Raji (cell line): ENCODE results near the gene MSL3B.

Experiments used
- POLR2A ChIP-seq: IDR thresholded peaks from 2 replicates; pipeline ENCODE4 v1.6.1; 2011; ENCODE audit warnings: low read depth, low read length, control low read depth; ENCODE audit not compliant: insufficient read depth

The MSL3B gene

DNA sequence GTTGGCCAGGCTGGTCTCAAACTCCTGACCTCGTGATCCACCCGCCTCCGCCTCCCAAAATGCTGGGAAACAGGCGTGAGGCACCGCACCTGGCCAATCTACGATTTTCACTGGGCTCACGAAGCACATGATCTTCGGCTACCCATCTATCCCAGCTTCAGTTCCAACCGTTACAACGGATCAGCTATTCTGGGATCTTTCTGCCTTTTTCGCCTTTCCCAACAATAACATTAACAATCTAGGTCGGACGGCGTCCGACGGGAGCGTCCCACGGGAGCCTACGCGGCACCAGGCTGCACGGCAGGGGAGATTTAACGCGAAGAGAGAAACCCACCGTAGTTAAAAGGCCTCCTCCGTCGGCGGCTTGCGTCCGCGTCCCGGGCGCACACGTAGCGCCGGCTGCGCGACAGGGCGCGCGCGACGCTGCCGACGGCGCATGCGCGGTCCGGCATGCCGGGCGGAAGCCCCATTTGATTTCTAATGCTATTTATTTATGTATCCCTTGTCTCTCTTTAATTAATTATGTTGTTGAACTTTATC is at the start of gene MSL3B:
Gene MSL3B (minus strand): TSS at position 394 of the 540 bp plus-strand sequence.
- TF ChIP-seq POLR2A: no peak

DNA sequence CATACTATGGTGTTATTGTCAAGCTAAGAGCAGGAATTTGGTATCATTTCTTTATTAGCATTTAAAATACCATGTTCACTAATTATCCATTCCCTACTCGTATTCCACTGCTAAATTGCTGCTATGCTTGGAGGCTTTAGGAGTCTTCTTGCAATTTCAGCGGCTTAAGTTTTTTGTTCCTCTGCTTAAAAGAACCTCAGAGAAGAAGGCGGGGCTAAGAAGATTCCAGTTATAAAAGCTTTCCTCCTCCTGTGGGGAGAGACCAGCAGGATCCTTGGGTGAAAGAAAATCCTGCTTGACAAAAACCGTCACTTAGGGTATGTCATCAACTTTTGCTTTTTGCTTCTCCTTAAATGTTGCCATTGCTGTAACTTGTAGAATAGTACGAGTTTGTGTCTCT is 48.9 kb upstream of the MSL3B start, which contains the start of gene TRPM8:
Gene TRPM8 (plus strand): TSS at position 258 of the 400 bp plus-strand sequence. CDS start 9,165 bp downstream, outside the sequence.
- no peak for TF ChIP-seq POLR2A

DNA sequence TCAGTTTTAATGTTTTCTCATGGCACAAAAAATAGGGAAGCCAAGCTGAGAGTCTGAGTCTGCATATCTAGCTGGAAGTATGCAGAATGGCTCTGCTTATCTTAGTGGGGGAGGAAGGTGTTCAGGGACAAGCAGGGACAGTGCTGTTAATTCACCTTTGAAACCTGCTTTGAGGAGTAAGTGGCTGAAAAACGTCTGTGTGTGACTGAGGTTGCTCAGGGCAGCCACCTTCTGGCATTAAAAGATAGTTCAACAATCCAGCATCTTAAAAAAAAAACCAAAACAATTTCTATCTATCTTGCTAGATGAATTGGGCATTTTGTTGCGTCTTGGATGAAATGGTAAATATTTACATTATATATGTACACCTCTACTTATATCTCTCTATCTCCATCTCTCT is 46.9 kb upstream of the MSL3B start:
- no peak for TF ChIP-seq POLR2A

DNA sequence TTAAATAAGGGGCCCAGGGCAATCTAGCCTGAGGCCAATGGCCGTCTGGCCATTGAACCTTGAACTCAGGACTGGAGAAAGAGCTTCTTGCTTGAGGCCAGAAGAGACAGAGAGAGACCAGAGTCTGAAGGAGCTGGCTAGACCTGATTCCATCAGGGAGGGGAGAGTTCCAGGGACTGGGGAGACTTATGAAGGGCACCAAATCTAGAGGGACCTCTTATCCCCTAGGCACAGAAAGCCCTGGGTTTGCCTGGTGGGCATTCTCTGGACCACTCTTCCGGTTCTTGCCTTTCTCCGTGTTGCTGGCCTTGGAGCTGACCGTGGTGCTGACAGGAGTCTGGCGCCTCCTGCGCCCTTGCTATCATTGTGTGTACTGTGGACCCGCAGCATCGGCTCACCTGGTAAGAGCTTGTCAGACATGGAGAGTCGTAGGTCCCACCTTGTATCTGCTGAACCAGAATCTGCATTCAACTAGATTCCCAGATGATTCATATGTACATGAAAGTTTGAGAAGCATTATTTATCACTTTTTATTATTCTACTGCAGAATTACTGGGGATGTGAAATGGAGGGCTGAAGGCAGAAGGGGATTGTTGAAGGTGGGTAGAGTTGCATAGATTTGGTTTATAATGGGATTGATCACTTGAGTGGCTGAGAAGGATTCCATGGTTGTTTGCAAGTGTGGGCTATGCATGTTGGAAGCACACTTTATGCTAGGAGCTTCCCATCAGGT is 44.7 kb upstream of the MSL3B start:
- no peak for TF ChIP-seq POLR2A

DNA sequence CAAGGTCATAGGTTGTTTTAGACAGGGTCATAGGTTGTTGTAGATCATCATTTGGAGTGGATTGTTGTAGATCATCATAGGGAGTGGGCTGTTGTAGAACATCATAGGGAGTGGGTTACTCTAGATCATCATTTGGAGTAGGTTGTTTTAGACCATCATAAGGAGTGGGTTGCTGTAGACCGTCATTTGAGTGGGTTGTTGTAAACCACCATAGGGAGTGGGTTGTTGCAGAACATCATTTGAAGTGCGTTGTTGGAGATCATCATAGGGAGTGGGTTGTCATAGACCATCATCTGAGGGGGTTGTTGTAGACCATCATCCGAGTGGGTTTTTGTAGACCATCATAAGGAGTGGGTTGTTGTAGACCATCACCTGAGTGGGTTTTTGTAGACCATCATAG is 39.4 kb upstream of the MSL3B start:
- no peak for TF ChIP-seq POLR2A

DNA sequence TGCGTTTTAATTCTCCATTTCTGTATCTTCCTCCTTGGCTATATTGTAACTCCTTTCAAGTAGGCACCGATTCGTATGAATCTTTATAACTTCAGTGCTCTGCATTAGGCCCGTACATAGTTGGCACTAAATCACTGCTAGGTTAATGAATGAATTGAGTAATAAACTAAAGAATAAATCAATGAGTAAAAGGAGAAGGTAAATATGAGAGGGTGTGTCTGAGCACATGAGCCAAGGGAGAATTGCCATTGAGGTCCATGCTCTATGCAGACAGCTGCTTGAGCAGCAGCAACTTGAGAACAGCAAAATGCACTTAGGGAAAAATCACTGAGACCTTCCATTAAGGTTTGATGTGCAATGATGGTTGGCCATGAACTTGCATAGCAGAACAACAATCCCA is 37.8 kb upstream of the MSL3B start:
- no peak for TF ChIP-seq POLR2A

DNA sequence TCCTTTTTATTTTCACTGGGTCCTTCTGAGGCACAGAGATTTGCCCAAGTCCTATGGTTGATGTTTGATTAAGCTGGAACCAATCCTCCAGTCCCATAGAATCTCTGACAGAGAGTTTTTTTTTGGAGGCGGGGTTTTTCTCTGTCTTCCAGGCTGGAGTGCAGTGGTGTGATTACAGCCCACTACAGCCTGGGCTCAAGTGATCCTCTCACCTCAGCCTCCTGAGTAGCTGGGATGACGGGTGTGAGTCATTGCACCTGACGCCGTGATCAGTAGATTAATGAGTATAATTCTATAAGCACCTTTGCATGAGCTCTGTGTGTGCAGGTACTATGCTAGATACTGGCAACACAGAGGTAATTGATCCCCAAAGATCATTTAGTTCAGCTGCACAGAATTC is 33.7 kb upstream of the MSL3B start:
- no peak for TF ChIP-seq POLR2A

DNA sequence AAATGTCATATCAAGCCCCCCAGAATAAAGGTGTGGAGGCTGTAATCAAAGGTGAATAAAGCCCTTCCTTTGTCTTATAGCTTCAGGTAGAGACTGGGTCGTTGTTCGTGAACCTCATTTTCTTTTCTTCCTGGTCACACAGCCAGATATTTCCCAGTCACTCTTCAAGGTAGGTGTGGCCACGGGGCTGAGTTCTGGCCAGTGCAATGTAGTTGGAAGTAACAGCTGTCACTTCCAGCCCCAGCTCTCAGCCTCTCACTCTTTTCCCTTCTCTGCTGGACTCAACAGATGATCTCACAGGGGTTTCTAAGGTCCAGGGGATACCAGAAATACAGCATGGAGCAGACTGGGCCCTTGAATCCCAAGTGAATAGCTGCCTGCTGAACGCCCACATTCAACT is 33.2 kb upstream of the MSL3B start:
- no peak for TF ChIP-seq POLR2A

DNA sequence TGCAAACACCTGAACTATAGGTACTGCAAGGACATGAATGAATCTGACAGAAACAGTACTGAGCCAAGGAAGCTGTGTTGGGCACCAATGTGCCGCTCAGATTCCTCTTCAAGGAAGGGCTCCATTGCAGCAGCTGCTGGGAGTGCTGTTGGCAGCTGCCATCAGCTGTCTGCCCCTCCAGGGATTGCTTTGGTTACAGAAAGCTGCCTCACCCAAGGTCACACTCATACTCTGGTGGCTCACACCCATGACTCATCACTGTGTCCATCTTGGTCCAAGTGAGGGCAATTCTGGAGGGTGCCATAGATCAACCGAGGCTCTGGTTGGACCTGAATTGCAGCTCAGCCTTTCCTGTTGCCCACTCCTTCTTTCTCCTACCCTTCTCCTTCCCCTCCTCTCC is 24.6 kb upstream of the MSL3B start:
- no peak for TF ChIP-seq POLR2A

DNA sequence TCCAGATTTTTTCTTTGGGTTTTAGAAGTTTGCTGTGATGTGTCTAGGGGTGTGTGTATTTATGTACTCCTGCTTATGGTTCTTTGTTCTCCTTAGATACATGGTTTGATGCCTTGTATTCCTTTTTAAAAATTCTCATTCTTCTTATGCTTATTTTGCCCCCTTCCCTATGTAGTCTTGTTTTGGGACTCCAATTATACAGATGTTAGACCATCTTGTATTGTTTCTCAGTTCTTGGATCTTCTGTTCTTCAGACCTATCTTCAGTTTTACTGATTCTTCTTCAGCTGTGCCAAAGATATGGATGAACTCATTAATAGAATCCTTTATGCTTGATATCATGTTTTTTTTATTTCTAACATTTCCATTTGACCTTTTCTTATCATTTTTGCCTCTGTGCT is 14.2 kb upstream of the MSL3B start:
- no peak for TF ChIP-seq POLR2A

DNA sequence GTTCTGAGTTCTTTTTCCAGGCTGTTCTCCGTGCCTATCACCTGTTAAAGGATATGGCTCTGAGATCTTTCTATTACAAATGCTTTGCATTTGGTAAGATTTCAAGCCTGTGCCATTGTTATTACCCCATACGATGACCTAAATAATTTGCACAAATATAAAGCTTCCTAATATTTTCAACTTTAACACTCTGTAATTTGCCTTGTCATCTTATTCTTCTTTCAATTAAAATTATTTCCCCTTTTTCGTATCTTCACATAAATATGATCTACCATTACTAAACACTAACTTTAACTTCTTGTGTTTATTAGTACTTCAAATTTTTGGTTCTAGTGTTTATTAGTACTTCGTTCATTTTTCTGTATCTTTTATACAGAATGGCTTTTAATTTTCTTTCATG is 3.2 kb upstream of the MSL3B start:
- TF ChIP-seq POLR2A: no peak

DNA sequence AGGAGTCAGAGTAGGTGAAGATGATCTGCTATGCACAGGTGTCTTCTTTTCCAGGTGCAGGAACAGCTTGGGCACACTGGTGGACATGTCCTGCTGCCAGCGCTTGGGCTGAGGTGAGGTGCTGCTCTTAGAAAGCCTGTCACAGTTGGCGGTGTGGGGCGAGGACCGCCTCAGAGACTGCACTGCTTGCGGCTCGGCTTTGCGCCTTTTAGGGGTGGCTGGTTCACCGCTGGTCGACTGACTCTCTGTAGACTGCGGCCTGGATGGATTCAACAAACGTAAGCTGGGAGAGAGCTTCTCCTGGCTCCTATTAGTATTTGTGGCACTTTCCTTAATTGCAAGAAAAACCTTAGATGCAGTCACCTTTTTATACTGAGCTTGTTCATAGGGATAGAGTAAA is 1.7 kb downstream of the MSL3B start:
- TF ChIP-seq POLR2A: no peak

DNA sequence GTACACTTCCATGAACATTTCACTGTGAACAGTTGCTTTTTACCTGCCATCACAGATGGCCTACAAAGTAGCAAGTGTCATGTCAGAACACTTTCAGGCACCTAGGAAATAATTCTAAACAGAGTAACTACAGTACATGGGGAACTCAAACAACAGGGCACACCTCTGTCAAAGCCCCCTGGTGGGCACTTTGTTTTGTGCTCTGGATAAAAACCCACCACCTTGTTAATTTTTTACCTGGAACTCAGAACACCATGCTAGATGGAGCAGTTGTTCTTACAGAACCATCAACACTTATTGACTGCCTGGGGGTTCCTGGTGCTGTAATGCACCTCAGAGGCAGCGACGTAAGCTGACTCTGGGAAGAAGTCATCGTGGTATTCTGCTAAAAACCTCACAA is 2.3 kb downstream of the MSL3B start:
- TF ChIP-seq POLR2A: no peak

DNA sequence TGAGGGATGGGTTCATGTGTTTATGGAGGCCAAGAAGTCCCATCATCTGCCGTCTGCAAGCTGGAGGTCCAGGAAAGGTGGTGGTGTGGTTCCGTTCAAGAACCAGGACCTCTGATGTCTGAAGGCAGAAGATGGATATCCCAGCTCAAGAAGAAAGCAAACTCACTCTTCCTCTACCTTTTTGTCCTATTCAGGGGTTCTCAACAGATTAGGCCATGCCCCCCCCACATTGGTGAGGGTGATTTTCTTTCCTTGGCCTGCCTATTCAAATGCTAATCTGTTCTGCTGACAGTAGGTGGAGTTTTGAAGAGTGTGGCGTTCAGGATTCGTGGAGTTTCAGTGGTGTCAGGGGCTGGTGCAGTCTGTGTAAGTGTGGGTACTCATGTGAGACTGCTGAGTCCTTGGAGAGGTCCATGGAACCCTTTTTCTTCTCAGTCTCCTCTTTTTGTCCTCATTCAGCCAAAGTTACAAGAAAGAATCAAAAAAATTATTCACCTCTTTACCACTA is 5.9 kb downstream of the MSL3B start:
- TF ChIP-seq POLR2A: no peak

DNA sequence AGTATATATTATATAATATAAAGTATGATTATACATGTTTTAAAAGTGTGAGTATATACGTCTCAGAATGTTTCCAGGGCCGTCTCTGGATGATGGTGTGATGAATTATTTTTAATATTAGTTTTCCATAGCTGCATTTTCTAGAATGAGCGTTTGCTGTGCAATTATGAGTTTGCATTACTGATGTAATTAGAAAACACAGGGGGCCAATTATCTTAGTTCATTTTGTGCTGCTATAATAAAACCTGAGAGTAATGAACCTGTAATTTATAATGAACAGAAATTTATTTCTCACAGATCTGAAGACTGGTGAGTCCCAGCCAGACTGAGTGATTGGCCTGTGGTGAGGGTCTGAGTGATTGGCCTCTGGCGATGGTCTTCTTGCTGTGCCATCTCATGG is 9.9 kb downstream of the MSL3B start:
- TF ChIP-seq POLR2A: no peak

DNA sequence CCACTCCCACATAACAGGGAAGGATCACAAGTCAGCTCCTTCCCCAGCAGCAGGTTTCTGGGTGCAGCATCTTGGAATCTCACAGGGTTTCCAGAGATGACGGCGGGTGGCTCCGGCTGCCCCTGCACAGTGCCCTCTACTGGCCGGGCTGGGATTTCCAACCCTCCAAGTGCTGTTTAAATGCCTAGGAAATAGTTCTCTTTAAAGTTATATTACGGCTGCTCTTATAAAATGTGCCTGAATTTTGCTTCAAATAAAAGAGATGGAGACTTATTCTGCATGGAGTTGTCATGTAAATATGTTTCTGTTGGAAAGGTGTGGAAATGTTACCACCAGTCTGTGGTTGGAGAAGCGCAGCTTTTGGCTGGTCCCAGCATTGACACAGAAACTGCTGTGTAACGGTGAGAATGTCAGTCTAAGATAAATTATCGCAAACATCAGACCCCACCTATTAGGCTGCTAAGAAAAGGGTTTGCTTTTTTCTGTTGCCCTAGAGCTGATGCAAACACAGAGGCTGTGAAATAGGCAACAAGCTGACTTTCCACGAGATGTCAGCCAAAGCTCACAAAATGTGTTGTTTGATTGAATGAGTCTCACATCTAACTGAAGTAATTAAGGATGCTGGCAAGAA is 10.6 kb downstream of the MSL3B start:
- no peak for TF ChIP-seq POLR2A

DNA sequence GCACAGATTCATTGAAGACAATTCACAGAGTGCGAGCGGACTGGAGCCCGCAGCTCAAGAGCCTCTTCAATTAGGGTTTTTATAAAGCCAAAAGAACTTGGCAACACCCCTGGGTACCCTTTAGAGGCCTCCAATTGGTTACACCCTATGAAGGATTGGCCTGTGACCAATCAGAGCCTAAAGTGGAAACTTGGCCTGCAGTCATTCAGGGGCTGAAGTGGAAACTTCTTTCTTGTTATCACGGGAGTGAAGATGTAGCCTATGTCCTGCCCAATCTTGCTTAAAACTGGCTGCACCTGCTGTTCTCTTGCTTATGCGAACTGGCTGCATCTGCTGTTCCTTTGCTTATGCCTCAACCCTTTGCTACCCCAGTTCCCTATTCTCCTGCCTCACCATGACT is 12.0 kb downstream of the MSL3B start:
- TF ChIP-seq POLR2A: no peak

DNA sequence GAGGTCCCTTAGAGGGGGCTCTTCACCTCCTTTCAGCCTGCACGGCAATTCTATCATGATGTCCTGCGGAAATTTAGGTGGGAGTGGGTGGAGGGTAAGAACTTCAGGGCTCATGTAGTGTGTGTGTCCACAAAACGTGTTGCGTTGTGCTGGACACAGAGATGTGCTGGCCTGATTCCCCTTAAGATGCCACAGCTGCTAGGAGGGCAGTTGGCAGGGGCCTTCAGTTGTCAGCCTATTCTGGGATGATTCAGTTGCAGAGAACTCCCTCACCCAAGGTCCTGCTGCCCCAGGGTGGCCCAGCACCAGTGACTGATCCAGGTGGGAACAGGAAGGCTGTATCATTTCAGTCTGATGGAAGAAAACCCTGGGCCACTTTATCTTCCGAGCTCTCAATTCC is 12.8 kb downstream of the MSL3B start:
- TF ChIP-seq POLR2A: no peak
